ENCODE data around the gene DNAJB12. TPM values are rescaled to one million over a fixed set of nuclear protein-coding genes. Genes with fewer than 3 reads are reported as not detected.

Gene DNAJB12
- total and polyA plus RNA-seq, 10 of the 15 experiments (the other 5 are each of a cell fraction or from before 2014, with no cell fraction given): 4.6 to 31.6 (median 18.8) TPM

- TF ChIP-seq ZNF687 (IDR thresholded peaks at IDR 0.05): no peak
- TF ChIP-seq, protein P1, sequence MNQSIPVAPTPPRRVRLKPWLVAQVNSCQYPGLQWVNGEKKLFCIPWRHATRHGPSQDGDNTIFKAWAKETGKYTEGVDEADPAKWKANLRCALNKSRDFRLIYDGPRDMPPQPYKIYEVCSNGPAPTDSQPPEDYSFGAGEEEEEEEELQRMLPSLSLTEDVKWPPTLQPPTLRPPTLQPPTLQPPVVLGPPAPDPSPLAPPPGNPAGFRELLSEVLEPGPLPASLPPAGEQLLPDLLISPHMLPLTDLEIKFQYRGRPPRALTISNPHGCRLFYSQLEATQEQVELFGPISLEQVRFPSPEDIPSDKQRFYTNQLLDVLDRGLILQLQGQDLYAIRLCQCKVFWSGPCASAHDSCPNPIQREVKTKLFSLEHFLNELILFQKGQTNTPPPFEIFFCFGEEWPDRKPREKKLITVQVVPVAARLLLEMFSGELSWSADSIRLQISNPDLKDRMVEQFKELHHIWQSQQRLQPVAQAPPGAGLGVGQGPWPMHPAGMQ (IDR thresholded peaks at IDR 0.05; ENCODE audit: borderline replicate concordance): no peak
Measured at GRCh38 chr10:72375173-72375572, 20.5 kb upstream of the DNAJB12 start (continued).

GRCh38 chr10:72370201-72370722 is 15.5 kb upstream of the DNAJB12 start:
- POLR2A ChIA-PET: no interaction called here
- TF ChIP-seq IKZF2 (IDR thresholded peaks at IDR 0.05): peak in 1 of 2 experiments; percentile 34; a peak in 1 of 4 replicates
- TF ChIP-seq PAX8 (IDR thresholded peaks at IDR 0.05): no peak
- no peak for TF ChIP-seq TCF7 (IDR thresholded peaks at IDR 0.05; ENCODE audit: borderline replicate concordance)
- peak; percentile 20 for TF ChIP-seq RUNX3 (IDR thresholded peaks at IDR 0.05; ENCODE audit: low read length)
- TF ChIP-seq JUNB (IDR thresholded peaks at IDR 0.05): no peak
- no peak for TF ChIP-seq CHD4 (IDR thresholded peaks at IDR 0.05)
- peak; percentile 60 for TF ChIP-seq MTA2 (IDR thresholded peaks at IDR 0.05; ENCODE audit: low read depth)
- no peak for TF ChIP-seq E2F8 (IDR thresholded peaks at IDR 0.05; ENCODE audit: low read depth, partially characterized antibody)
- TF ChIP-seq, protein P2, sequence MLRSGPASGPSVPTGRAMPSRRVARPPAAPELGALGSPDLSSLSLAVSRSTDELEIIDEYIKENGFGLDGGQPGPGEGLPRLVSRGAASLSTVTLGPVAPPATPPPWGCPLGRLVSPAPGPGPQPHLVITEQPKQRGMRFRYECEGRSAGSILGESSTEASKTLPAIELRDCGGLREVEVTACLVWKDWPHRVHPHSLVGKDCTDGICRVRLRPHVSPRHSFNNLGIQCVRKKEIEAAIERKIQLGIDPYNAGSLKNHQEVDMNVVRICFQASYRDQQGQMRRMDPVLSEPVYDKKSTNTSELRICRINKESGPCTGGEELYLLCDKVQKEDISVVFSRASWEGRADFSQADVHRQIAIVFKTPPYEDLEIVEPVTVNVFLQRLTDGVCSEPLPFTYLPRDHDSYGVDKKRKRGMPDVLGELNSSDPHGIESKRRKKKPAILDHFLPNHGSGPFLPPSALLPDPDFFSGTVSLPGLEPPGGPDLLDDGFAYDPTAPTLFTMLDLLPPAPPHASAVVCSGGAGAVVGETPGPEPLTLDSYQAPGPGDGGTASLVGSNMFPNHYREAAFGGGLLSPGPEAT (IDR thresholded peaks at IDR 0.05; ENCODE audit: low read depth): 0 out of 2 replicates have a peak, but pooled peaks have one; percentile 23
- TF ChIP-seq RAD21 (IDR thresholded peaks at IDR 0.05; ENCODE audit: insufficient read depth, low read depth, low read length): no peak
- no peak for TF ChIP-seq YY1 (IDR thresholded peaks at IDR 0.05; ENCODE audit: low read depth, low read length)
- no peak for TF ChIP-seq NFYA (IDR thresholded peaks at IDR 0.05; ENCODE audit: borderline replicate concordance, low read depth, low read length)

More at GRCh38 chr10:72370201-72370722, 15.5 kb upstream of the DNAJB12 start:
- Histone ChIP-seq H3K4me1 (ENCODE audit: control insufficient read depth, insufficient read depth, low read length) (no peaks in the 10 kb centered on the region), H3K27ac (ENCODE audit: control insufficient read depth, insufficient read depth) (no peak overlapping the region), H4K20me1 (ENCODE audit: control insufficient read depth, insufficient read depth) (no peaks in the 10 kb centered on the region), H3K36me3 (ENCODE audit: control insufficient read depth in 2 of 2, insufficient read depth in 2 of 2, low read length in 1 of 2) (no peaks in the 10 kb centered on the region), H3K4me2 (ENCODE audit: control insufficient read depth, insufficient read depth) (no peak overlapping the region), H3K79me2 (ENCODE audit: control insufficient read depth, insufficient read depth, low read length) (no peaks in the 10 kb centered on the region), H3K4me3 (no peak overlapping the region), H2AFZ (ENCODE audit: control insufficient read depth, low read depth, low read length) (no peak overlapping the region), H3K9ac (ENCODE audit: control insufficient read depth, insufficient read depth, low read length) (no peak overlapping the region), H3K27me3 (replicated peaks in 1 of 2; ENCODE audit: control insufficient read depth in 2 of 2, insufficient read depth in 2 of 2, low read length in 1 of 2) (no peaks in the 10 kb centered on the region), H3K9me3 (replicated peaks; ENCODE audit: control insufficient read depth, insufficient read depth, low read length) (no peaks in the 10 kb centered on the region)
- ChIA-PET CTCF (interaction anchor here (0.6 kb wide), 1 partner anchor 552 kb away, joined by 3 read pairs; no protein-coding TSS in a partner anchor), RAD21 (ENCODE audit: unreplicated experiment) (no interaction called here), SMC1A (ENCODE audit: uncharacterized antibody, unreplicated experiment) (interaction anchor here (0.5 to 0.7 kb wide), 2 partner anchors 125 to 325 kb away, joined by 3 read pairs; no protein-coding TSS in a partner anchor)
- ATAC-seq (peak; percentile 81), FAIRE-seq (no peak), DNase-seq (ENCODE audit: low read depth, low spot score) (peak; percentile 9)
- no TSS peak for BruUV-seq (replicated peaks)
- in situ Hi-C loops (cut with MboI): no loop called here
- intact Hi-C loops (cut with micrococcal nuclease; ENCODE audit: unreplicated experiment): no loop called here

All from GM12878 (cell line).